Activated CD8-positive, alpha-beta T cell treated with anti-CD3 and anti-CD28 coated beads, Interleukin-2, amount 10 ng/mL, durations not matched to agents 7 days and 5 days (primary cell): ENCODE measurements around the gene PCGF3. TPM values are rescaled to one million over a fixed set of nuclear protein-coding genes. Genes with fewer than 3 reads are reported as not detected.
"Not testable (repeated sequence)": the region's sequence is repeated elsewhere in the genome, so short reads cannot be mapped to it uniquely, and the experiment has no call there.

Experiments
- ATAC-seq: fragments of 150-1000 bp; cut with Tn5 transposase; one replicate; pipeline ENCODE4 v1.10.0; 2021; ENCODE audit warnings: moderate library complexity
- CTCF ChIA-PET: fragments of 350-600 bp; sonication (Branson Sonifier 250); formaldehyde crosslinking; loops from one replicate; lab custom pipeline; 2021; ENCODE audit warnings: antibody characterized with exemption; lab: Charles Lee
- POLR2A ChIA-PET: fragments of 350-600 bp; sonication (Branson Sonifier 250); formaldehyde crosslinking; loops from one replicate; lab custom pipeline; 2021; ENCODE audit warnings: antibody characterized with exemption; lab: Charles Lee
- DNase-seq: peaks from one replicate; pipeline ENCODE4 v3.0.0-alpha.2; 2020
- H3K27ac Mint-ChIP-seq: one replicate; pipeline ENCODE4 v1.8.0; 2021; ENCODE audit warnings: mild to moderate bottlenecking, mixed read lengths
- H3K27me3 Mint-ChIP-seq: one replicate; pipeline ENCODE4 v1.8.0; 2021; ENCODE audit warnings: low read depth, mixed read lengths
- H3K36me3 Mint-ChIP-seq: one replicate; pipeline ENCODE4 v1.8.0; 2021; ENCODE audit warnings: low read depth, mixed read lengths
- H3K4me1 Mint-ChIP-seq: one replicate; pipeline ENCODE4 v1.8.0; 2021; ENCODE audit warnings: low read depth, mixed read lengths
- H3K4me3 Mint-ChIP-seq: one replicate; pipeline ENCODE4 v1.8.0; 2021; ENCODE audit warnings: mild to moderate bottlenecking, mixed read lengths
- H3K9me3 Mint-ChIP-seq: one replicate; pipeline ENCODE4 v1.8.0; 2022; ENCODE audit warnings: mixed read lengths; ENCODE audit not compliant: insufficient read depth
- total RNA-seq, 2 experiments: library from RNA; stranded (reverse); gene quantifications; one replicate each; pipeline ENCODE4 v1.2.3, GENCODE V29; 2021

Gene PCGF3
- total RNA-seq, 2 experiments from 2014 or later: 33.5 to 36.2 TPM

- ATAC-seq (no peak), DNase-seq (no peak)
- ChIA-PET CTCF (no interaction called here), POLR2A (no interaction called here)
- H3K27ac Mint-ChIP-seq: no peak overlapping the region
- H3K4me3 Mint-ChIP-seq: no peak overlapping the region
- no peaks in the 10 kb centered on the region for H3K27me3 Mint-ChIP-seq
- H3K4me1 Mint-ChIP-seq: no peaks in the 10 kb centered on the region
- H3K9me3 Mint-ChIP-seq: no peaks in the 10 kb centered on the region
- H3K36me3 Mint-ChIP-seq: peaks cover 28% of the 10 kb centered on the region
Observed at GRCh38 chr4:744212-744841, 38.7 kb downstream of the PCGF3 start.

- Mint-ChIP-seq H3K4me1 (no peaks in the 10 kb centered on the region), H3K36me3 (peaks cover 31% of the 10 kb centered on the region), H3K9me3 (no peaks in the 10 kb centered on the region), H3K27me3 (no peaks in the 10 kb centered on the region), H3K4me3 (no peak overlapping the region), H3K27ac (no peak overlapping the region)
- CTCF ChIA-PET: no interaction called here
- POLR2A ChIA-PET: no interaction called here
- no peak for ATAC-seq
- no peak for DNase-seq
Observed at GRCh38 chr4:747546-748170, 42.0 kb downstream of the PCGF3 start.

GRCh38 chr4:748461-748860 is 42.8 kb downstream of the PCGF3 start:
- peaks cover 29% of the 10 kb centered on the region for H3K36me3 Mint-ChIP-seq
- no peak overlapping the region for H3K27ac Mint-ChIP-seq
- H3K9me3 Mint-ChIP-seq: no peaks in the 10 kb centered on the region
- DNase-seq: no peak
- no peak for ATAC-seq
- H3K4me3 Mint-ChIP-seq: no peak overlapping the region
- no peaks in the 10 kb centered on the region for H3K27me3 Mint-ChIP-seq
- H3K4me1 Mint-ChIP-seq: no peaks in the 10 kb centered on the region
- ChIA-PET CTCF (no interaction called here), POLR2A (no interaction called here)

- no peaks in the 10 kb centered on the region for H3K27me3 Mint-ChIP-seq
- POLR2A ChIA-PET: no interaction called here
- CTCF ChIA-PET: interaction anchor here (0.9 kb wide), 1 partner anchor 9 kb away, joined by 4 read pairs; no protein-coding TSS in a partner anchor
- peaks cover 29% of the 10 kb centered on the region for H3K36me3 Mint-ChIP-seq
- ATAC-seq (no peak), DNase-seq (no peak)
- no peaks in the 10 kb centered on the region for H3K4me1 Mint-ChIP-seq
- no peaks in the 10 kb centered on the region for H3K9me3 Mint-ChIP-seq
- H3K27ac Mint-ChIP-seq: no peak overlapping the region
- no peak overlapping the region for H3K4me3 Mint-ChIP-seq
Observed at GRCh38 chr4:749698-750666, 44.4 kb downstream of the PCGF3 start.

GRCh38 chr4:751676-752075 is 46.0 kb downstream of the PCGF3 start:
- ChIA-PET POLR2A (no interaction called here), CTCF (no interaction called here)
- Mint-ChIP-seq H3K4me3 (no peak overlapping the region), H3K27ac (no peak overlapping the region), H3K27me3 (no peaks in the 10 kb centered on the region), H3K9me3 (no peaks in the 10 kb centered on the region), H3K36me3 (peaks cover 31% of the 10 kb centered on the region), H3K4me1 (no peaks in the 10 kb centered on the region)
- DNase-seq (no peak), ATAC-seq (no peak)

- H3K36me3 Mint-ChIP-seq: peaks cover 31% of the 10 kb centered on the region
- no peaks in the 10 kb centered on the region for H3K9me3 Mint-ChIP-seq
- H3K4me3 Mint-ChIP-seq: no peak overlapping the region
- H3K27ac Mint-ChIP-seq: no peak overlapping the region
- ChIA-PET POLR2A (interaction anchor here (0.6 to 0.9 kb wide), 2 partner anchors 9 to 18 kb away, joined by 3 read pairs; no protein-coding TSS in a partner anchor), CTCF (interaction anchor here (0.8 kb wide), 1 partner anchor 10 kb away, joined by 4 read pairs; no protein-coding TSS in a partner anchor)
- no peaks in the 10 kb centered on the region for H3K27me3 Mint-ChIP-seq
- DNase-seq (no peak), ATAC-seq (no peak)
- H3K4me1 Mint-ChIP-seq: no peaks in the 10 kb centered on the region
Observed at GRCh38 chr4:752196-752861, 46.7 kb downstream of the PCGF3 start.

- not testable (repeated sequence) for H3K4me3 Mint-ChIP-seq, H3K4me1 Mint-ChIP-seq, ATAC-seq, DNase-seq, H3K27ac Mint-ChIP-seq, H3K27me3 Mint-ChIP-seq, H3K9me3 Mint-ChIP-seq
- ChIA-PET POLR2A (interaction anchor here (0.9 kb wide), 1 partner anchor 10 kb away, joined by 3 read pairs; no protein-coding TSS in a partner anchor), CTCF (interaction anchor here (0.6 to 0.8 kb wide), 2 partner anchors 10 to 11 kb away, joined by 3 to 4 read pairs; no protein-coding TSS in a partner anchor)
- peaks cover 25% of the 10 kb centered on the region for H3K36me3 Mint-ChIP-seq
Observed at GRCh38 chr4:753186-753585, 47.6 kb downstream of the PCGF3 start.

GRCh38 chr4:754221-755120 is 48.8 kb downstream of the PCGF3 start:
- CTCF ChIA-PET: interaction anchor here (1.6 kb wide), 1 partner anchor 12 kb away, joined by 3 read pairs; no protein-coding TSS in a partner anchor
- Mint-ChIP-seq H3K4me1 (no peaks in the 10 kb centered on the region), H3K27me3 (no peaks in the 10 kb centered on the region), H3K9me3 (no peaks in the 10 kb centered on the region), H3K36me3 (peaks cover 18% of the 10 kb centered on the region), H3K27ac (peak overlapping the region; percentile 66), H3K4me3 (no peak overlapping the region)
- no peak for DNase-seq
- POLR2A ChIA-PET: no interaction called here
- no peak for ATAC-seq

- DNase-seq (no peak), ATAC-seq (no peak)
- POLR2A ChIA-PET: interaction anchor here (0.6 kb wide), 1 partner anchor 8 kb away, joined by 4 read pairs; no protein-coding TSS in a partner anchor
- Mint-ChIP-seq H3K36me3 (peaks cover 30% of the 10 kb centered on the region), H3K9me3 (no peaks in the 10 kb centered on the region), H3K27ac (no peak overlapping the region), H3K4me3 (no peak overlapping the region), H3K4me1 (peaks cover 4% of the 10 kb centered on the region), H3K27me3 (no peaks in the 10 kb centered on the region)
- CTCF ChIA-PET: no interaction called here
Observed at GRCh38 chr4:757111-757510, 51.5 kb downstream of the PCGF3 start.

- POLR2A ChIA-PET, H3K4me3 Mint-ChIP-seq: not testable (repeated sequence)
Observed at GRCh38 chr4:759810-760209, 54.2 kb downstream of the PCGF3 start.

More at GRCh38 chr4:759810-760209, 54.2 kb downstream of the PCGF3 start:
- H3K27ac Mint-ChIP-seq, ATAC-seq, CTCF ChIA-PET, H3K9me3 Mint-ChIP-seq, H3K27me3 Mint-ChIP-seq, H3K4me1 Mint-ChIP-seq, DNase-seq: not testable (repeated sequence)
- H3K36me3 Mint-ChIP-seq: peaks cover 43% of the 10 kb centered on the region
